Measurements from ENCODE around the gene IGFBP7. TPM values are rescaled to one million over a fixed set of nuclear protein-coding genes. Genes with fewer than 3 reads are reported as not detected.
A peak's percentile ranks its signal among the peaks of the same experiment; 100 is the strongest.
"Not testable (repeated sequence)": the region's sequence is repeated elsewhere in the genome, so short reads cannot be mapped to it uniquely, and the experiment has no call there.

IGFBP7 gene
- total RNA-seq, 1 experiment from 2014 or later = 1,275 TPM

DNA sequence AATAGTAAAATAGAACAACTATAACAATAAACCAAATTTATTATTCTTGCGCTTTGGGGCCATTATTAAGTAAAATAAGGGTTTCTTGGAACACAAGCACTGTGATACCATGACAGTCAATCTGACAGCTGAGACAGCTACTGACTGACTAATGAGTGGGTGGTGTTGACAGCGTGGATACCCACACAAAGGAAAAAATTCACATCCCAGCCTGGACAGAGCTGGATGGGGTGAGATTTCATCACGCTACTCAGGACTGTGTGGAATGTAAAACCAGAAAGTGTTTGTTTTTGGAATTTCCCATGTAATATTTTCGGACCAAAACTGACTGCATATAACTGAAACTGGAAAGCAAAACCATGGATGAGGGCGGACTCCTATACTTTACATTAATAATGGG is 48.8 kb downstream of the IGFBP7 start:
- DNase-seq (ENCODE audit: low read depth) = no peak
- in situ Hi-C loops (cut with HindIII; ENCODE audit: low pct_unique_long_range_greater_than_20kb, low sequenced_read_pairs) = no loop called here

DNA sequence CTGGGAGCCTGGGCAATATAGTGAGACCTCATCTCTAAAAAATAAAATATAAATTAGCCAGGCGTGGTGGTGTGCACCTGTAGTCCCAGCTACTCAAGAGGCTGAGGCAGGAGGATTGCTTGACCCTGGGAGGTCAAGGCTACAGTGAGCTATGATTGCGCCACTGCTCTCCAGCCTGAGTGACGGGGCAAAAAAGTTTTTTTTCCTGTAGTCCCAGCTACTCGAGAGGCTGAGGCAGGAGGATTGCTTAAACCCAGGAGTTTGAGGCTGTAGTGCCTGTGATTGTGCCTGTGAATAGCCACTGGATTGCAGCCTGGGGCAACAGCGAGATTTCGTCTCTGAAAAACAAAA is 49.5 kb downstream of the IGFBP7 start:
- in situ Hi-C loops (cut with HindIII; ENCODE audit: low pct_unique_long_range_greater_than_20kb, low sequenced_read_pairs); DNase-seq (ENCODE audit: low read depth): not testable (repeated sequence)

GRCh38 chr4:57059890-57060716 is 50.1 kb downstream of the IGFBP7 start:
- in situ Hi-C loops (cut with HindIII; ENCODE audit: low pct_unique_long_range_greater_than_20kb, low sequenced_read_pairs) = no loop called here
- DNase-seq (ENCODE audit: low read depth) = no peak

GRCh38 chr4:57055886-57056285 is 54.3 kb downstream of the IGFBP7 start:
- no peak for DNase-seq (ENCODE audit: low read depth)
- in situ Hi-C loops (cut with HindIII; ENCODE audit: low pct_unique_long_range_greater_than_20kb, low sequenced_read_pairs) = no loop called here

DNA sequence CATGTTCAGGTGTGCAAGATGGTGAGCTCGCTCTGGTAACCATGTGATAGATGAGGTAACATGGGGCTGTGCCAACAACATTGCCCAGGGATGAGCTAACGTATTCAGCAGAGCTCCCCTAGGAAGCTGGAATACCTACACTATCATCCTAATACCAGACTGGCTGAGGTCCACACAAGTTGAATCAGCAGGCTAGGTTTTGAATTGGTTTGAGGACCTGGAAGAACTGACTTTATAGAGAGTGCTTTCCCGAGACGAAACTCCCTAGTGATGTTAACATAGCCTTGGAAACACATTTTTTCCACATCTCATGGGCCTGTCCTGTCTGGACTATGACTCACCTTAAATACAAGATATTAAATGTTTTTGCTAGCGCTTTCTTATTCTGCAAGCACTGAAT is 56.7 kb downstream of the IGFBP7 start:
- in situ Hi-C loops (cut with HindIII; ENCODE audit: low pct_unique_long_range_greater_than_20kb, low sequenced_read_pairs) = no loop called here
- DNase-seq (ENCODE audit: low read depth) = peak; percentile 60

- DNase-seq (ENCODE audit: low read depth) = no peak
- in situ Hi-C loops (cut with HindIII; ENCODE audit: low pct_unique_long_range_greater_than_20kb, low sequenced_read_pairs) = no loop called here
Measured at GRCh38 chr4:57051524-57051923, 58.7 kb downstream of the IGFBP7 start.

DNA sequence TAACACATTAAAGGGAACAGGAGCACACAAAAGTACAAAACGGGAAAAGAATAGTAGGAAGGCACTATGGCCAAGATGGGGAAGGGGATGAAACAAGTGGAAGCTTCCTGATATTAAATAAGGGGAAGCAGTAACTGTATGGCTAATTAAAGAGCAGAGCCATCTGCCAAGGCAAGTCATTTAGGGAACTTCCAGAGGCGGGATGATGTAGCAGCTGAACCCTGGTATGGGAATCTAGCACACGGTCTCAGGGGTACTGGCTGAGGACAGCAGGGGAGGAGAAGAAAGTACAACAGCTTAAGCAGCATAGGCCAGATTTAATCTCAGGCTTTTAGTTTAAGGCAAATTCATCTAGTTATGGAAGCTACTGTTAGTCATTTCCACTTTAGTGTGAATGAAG is 59.1 kb downstream of the IGFBP7 start:
- DNase-seq (ENCODE audit: low read depth) = no peak
- in situ Hi-C loops (cut with HindIII; ENCODE audit: low pct_unique_long_range_greater_than_20kb, low sequenced_read_pairs) = no loop called here

DNA sequence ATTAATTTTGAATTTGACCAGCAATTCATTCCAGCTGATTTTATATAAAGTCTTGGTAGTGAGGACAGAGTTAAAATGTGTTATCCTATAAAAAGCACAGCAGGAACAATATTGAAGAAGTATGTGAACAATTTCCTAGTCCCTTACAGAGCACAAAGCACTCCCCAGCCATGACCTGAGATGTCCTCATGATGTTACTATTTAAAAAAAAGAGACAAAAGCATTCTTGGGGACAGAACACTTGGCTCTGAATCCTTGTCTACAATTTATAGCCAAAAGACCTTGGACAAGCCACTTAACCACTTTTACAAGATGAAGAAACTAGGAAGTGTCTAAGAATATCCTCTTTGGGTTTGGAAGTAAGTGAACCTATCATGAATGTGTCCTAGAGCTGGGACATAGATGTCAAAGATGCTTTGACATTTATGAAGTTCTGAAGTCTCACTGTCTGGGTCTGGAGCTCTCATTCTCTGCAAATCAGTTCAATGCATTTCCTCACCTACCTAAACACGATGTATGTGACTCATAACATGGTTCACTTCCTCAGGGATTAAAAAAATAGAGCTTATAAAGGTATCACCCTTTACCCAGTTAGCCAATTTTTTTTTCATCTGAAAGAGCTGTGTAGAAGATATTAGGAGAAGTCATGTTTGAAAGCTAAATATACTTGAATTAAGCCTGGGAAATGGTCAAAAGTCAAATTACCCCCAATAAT is 61.4 kb downstream of the IGFBP7 start:
- peak; percentile 61 for DNase-seq (ENCODE audit: low read depth)
- in situ Hi-C loops (cut with HindIII; ENCODE audit: low pct_unique_long_range_greater_than_20kb, low sequenced_read_pairs) = no loop called here

GRCh38 chr4:57047046-57047445 is 63.1 kb downstream of the IGFBP7 start:
- DNase-seq (ENCODE audit: low read depth); in situ Hi-C loops (cut with HindIII; ENCODE audit: low pct_unique_long_range_greater_than_20kb, low sequenced_read_pairs): not testable (repeated sequence)

DNA sequence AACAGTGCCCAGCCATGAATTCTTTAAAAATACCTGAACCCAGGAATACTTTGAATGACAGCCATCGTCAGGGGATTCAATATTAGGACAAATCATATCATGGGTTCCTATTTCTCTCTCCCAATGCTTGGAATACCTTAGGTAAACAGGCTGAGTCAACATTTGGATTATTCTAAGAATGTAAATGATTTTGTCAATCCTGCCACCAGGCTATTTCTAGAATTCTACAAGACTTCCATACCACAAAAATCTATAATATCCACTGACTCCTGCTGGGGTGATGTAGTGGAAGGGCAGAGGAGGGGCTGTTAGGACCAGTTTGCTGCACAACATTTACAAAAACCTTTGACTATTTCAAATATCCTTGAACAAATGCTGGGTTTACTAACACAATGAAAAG is 65.2 kb downstream of the IGFBP7 start:
- in situ Hi-C loops (cut with HindIII; ENCODE audit: low pct_unique_long_range_greater_than_20kb, low sequenced_read_pairs) = no loop called here
- DNase-seq (ENCODE audit: low read depth) = no peak

GRCh38 chr4:57044279-57044678 is 65.9 kb downstream of the IGFBP7 start:
- in situ Hi-C loops (cut with HindIII; ENCODE audit: low pct_unique_long_range_greater_than_20kb, low sequenced_read_pairs) = no loop called here
- DNase-seq (ENCODE audit: low read depth) = no peak

- DNase-seq (ENCODE audit: low read depth) = no peak
Measured at GRCh38 chr4:57043347-57044251, 66.6 kb downstream of the IGFBP7 start.

GRCh38 chr4:57042711-57043169 is 67.4 kb downstream of the IGFBP7 start:
- in situ Hi-C loops (cut with HindIII; ENCODE audit: low pct_unique_long_range_greater_than_20kb, low sequenced_read_pairs) = no loop called here
- DNase-seq (ENCODE audit: low read depth) = no peak

More at GRCh38 chr4:57043347-57044251, 66.6 kb downstream of the IGFBP7 start:
- in situ Hi-C loops (cut with HindIII; ENCODE audit: low pct_unique_long_range_greater_than_20kb, low sequenced_read_pairs) = no loop called here

DNA sequence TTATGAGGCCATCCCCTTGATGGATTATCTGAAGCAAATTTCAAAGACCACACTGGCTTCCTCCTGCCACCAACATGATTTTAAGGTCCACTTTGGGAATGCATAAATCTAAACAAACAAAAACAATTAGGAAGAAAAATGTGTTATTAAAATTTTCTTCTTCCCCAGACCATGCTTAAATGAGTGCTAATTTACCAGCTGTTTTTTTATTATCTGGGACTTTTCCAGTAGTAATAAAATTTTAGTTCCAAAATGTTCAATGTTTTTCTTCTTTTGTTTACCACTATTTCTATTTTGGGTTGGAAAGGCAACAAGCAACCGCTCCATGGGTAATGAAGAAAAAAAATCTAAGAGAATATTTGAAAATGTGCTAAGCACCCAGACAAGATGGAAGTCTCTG is 69.2 kb downstream of the IGFBP7 start:
- DNase-seq (ENCODE audit: low read depth) = no peak
- in situ Hi-C loops (cut with HindIII; ENCODE audit: low pct_unique_long_range_greater_than_20kb, low sequenced_read_pairs) = no loop called here

- in situ Hi-C loops (cut with HindIII; ENCODE audit: low pct_unique_long_range_greater_than_20kb, low sequenced_read_pairs) = no loop called here
- no peak for DNase-seq (ENCODE audit: low read depth)
Measured at GRCh38 chr4:57040510-57040909, 69.7 kb downstream of the IGFBP7 start.

DNA sequence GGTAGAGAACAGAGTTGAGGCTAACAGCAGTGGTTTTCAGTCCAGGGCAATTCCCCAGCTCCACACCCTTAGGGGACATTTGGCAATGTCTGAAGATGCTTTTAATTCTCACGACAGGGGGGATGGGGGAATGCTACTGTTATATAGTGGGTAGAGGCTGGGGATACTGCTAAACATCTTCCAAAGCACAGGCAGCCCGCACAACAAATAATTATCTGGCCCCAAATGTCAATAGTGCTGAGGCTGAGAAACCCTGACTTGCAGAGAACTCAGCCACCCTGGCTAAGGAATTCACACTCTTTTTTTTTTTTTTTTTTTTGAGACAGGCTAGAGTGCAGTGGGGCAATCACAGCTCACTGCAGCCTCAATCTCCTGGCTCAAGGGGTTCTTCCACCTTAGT is 70.8 kb downstream of the IGFBP7 start:
- no peak for DNase-seq (ENCODE audit: low read depth)
- in situ Hi-C loops (cut with HindIII; ENCODE audit: low pct_unique_long_range_greater_than_20kb, low sequenced_read_pairs) = no loop called here

DNA sequence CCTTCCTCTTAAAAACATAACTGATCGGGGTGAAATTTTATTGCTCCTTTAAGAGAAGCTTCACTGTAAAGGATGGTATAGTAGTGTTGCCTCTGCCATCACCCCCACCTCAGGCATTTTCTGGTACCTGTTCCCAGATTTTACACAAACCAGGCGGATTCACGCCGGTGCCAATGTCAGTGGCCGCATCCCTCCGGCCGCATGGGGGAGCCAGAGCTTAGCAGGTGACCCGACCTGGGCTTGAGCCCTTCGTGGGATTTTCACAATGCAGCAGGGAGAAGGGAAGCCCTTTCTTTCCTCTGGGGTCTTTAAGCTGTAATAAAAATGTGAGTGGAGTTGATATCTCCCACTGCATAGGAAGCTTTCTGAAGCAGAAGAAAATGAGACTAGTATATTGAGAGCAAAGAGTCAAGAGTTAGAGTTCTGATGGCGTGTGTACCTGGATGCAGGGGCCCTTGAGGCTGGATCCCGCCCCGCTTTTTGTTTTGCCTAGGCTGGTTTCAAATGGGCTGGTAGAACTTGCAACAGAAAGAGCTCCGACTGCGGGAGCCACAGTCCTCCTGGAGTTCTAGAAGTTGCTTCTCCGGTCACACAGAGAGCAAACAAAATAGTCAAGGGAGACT is 72.1 kb downstream of the IGFBP7 start:
- in situ Hi-C loops (cut with HindIII; ENCODE audit: low pct_unique_long_range_greater_than_20kb, low sequenced_read_pairs) = no loop called here

GRCh38 chr4:57034520-57034919 is 75.7 kb downstream of the IGFBP7 start:
- in situ Hi-C loops (cut with HindIII; ENCODE audit: low pct_unique_long_range_greater_than_20kb, low sequenced_read_pairs) = no loop called here
- no peak for DNase-seq (ENCODE audit: low read depth)

More for the DNA sequence above, 72.1 kb downstream of the IGFBP7 start:
- DNase-seq (ENCODE audit: low read depth) = no peak
